AG09319 (cell line): Measurements from ENCODE around the gene GNG2.

Source experiments
- DNase-seq: peaks from one replicate; pipeline ENCODE4 v3.0.0-alpha.2; 2010; ENCODE audit warnings: low read depth; ENCODE audit errors: extremely low read depth
- TF ChIP-seq, protein P1 (sequence below): IDR thresholded peaks from 2 replicates; pipeline ENCODE4 v1.5.1; 2011; ENCODE audit warnings: low read depth, mild to moderate bottlenecking, inconsistent platforms, low read length, moderate library complexity

The GNG2 gene

DNA sequence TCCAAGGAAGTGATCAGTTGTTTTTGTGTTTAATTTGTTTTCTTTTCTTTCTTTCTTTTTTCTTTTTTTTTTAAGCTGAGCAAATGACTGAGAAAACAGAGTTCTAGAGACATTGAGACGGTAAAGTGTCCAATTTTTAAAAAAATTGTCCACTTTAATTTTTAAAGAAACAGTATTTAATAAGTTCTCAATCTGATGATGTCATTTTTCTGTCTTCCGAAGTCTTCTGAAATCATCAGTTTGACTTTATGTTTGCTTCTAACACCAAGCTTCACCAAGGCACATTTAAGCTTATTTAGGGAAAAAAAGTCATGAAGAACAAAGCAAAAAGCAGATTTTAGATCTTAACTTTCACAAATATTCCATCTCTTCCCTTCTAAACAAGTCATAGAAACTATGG, 65.6 kb downstream of the GNG2 start:
- DNase-seq, result no peak
- TF ChIP-seq, protein P1, sequence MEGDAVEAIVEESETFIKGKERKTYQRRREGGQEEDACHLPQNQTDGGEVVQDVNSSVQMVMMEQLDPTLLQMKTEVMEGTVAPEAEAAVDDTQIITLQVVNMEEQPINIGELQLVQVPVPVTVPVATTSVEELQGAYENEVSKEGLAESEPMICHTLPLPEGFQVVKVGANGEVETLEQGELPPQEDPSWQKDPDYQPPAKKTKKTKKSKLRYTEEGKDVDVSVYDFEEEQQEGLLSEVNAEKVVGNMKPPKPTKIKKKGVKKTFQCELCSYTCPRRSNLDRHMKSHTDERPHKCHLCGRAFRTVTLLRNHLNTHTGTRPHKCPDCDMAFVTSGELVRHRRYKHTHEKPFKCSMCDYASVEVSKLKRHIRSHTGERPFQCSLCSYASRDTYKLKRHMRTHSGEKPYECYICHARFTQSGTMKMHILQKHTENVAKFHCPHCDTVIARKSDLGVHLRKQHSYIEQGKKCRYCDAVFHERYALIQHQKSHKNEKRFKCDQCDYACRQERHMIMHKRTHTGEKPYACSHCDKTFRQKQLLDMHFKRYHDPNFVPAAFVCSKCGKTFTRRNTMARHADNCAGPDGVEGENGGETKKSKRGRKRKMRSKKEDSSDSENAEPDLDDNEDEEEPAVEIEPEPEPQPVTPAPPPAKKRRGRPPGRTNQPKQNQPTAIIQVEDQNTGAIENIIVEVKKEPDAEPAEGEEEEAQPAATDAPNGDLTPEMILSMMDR, result no peak

DNA sequence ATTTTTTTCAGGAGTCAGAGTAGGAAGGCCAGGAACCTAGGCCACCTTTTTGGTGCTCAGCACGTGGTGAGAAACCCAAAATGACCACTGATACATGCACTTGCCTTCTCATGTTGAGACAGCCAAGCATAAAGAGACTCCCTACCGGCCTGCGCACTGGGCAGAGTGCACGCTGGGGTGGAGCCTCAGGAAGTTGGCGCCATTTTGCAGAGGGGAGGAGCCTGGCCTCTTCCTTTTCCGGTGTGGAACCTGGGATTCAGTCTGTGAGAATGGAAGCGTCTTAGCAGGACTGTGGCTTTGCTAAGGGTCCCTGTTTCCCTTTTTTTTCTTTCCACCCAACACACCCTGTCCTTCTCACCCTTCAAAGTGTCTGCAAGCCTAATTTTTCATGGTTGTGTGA, 66.0 kb downstream of the GNG2 start:
- TF ChIP-seq, protein P1, result no peak
- no peak for DNase-seq

DNA sequence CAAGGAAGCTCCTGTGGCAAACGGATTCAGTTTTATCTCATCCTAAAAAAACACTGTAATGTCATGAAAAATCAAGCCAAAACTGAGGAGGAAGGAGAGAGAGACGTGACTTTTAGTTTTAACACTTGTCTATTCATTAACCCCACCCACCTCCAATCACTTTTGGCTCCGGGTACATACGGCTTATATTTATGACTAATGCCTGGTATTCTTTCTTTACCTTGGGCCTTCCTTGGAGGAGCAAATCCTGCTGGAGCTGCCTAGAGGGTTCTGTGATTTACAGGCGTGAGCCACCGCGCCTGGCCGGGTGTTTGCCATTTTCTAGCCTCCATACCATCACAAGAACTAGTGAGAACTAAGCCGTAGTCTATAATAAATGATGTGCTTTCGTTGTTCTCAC, 68.2 kb downstream of the GNG2 start:
- no peak for DNase-seq
- TF ChIP-seq, protein P1, result no peak

DNA sequence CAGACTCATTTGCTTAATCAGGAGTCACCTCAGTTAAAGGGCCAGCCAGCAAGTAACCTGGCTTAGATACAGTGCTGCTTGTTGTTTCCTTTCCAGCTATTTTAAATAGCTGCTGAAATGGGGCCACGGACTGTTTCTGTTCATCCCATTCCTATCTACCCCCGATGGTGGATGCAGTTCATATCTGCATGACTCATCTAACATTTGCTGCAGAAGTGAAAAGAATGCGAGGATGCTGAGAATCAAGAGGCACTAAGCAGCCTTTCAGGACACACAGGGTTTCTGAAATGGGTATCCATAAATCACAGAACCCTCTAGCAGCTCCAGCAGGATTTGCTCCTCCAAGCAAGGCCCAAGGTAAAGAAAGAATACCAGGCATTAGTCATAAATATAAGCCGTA, 68.8 kb downstream of the GNG2 start:
- TF ChIP-seq, protein P1, result no peak
- no peak for DNase-seq

DNA sequence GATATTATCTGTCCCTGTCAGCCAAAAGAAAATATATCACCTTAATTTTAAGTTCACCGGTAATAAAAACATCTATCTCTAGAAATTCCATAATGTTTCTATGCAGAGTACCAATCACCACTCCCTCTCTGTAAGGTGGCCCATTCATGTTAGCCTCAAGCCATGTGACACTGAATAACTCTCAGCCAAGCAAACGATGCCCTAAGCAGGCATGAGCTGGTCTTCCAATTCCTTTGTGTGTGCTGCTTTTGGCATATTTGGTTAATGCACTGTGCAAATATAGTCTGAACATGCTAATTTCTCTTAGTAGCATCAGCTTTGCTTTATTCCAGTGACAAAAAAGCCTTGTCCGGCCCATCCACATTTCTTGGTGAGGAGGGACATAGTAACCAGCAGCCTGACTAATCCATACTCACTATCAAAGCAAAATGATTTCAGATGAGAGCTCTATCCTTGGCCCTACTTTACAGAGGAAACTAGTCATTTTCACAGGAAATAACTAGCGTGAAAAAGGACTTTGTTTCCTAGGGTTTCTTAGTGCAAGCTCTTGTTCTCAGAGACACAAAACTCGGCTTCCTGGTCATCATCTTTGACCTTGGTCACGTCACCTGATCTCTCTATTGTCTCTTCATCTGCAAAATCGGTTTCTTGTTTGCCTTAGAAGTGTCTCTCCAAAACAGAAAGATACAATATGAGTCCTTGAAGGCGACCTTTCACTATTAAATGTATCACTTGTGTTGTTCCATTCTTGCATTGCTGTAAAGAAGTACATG, 69.7 kb downstream of the GNG2 start:
- TF ChIP-seq, protein P1, result no peak
- no peak for DNase-seq

DNA sequence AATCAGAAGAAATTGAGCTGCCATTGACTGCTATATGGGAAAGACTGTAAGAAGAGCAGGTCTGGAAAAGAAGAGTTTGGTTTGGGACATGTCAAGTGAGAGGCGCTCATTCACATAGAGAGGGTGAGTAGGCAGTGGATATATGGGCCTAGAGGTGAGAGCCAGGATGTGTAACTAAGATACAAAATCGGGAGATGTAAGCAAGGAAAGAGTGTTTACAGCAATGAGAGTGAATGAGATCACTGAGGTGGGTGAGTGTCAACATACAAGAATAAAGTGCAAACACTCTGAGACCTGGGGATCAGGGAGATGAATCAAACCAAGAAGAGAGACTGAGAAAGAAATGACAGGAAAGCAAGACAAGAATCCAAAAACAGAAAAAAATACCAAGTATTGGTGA, 70.9 kb downstream of the GNG2 start:
- DNase-seq, result no peak
- TF ChIP-seq, protein P1, result no peak

DNA sequence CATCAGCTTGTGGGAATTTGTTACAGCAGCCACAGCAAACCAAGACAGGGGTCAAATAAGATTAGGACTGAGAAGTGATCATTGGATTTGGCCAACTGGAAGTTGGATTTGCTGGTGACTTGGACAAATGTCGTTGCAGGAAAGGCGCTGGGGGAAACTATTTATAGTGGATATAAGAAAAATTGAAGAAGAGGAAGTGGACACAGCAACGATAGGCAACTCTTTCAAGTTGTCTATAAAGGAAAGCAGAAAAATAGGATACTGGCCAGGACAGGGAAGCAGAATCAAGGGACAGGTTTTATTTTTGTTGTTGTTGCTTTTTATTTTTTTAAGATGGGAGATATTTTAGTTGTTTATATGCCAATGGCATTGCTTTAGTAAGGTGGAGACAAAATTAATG, 72.8 kb downstream of the GNG2 start:
- TF ChIP-seq, protein P1, result no peak
- no peak for DNase-seq
